HG02840 (cell line): ENCODE data around the gene LACRT.
"Not testable (repeated sequence)": the region's sequence is repeated elsewhere in the genome, so short reads cannot be mapped to it uniquely, and the experiment has no call there.

Experiments
- ATAC-seq: cut with Tn5 transposase; IDR thresholded peaks from one replicate; pipeline ENCODE4 v1.9.1; 2021; ENCODE audit warnings: mild to moderate bottlenecking, moderate library complexity, moderate number of reproducible peaks; ENCODE audit not compliant: unreplicated experiment, low FRiP score

The LACRT gene

GRCh38 chr12:54641089-54641488 lies 6.4 kb upstream of the LACRT start:
- no peak for ATAC-seq

GRCh38 chr12:54639112-54639511 lies 4.4 kb upstream of the LACRT start:
- ATAC-seq, result not testable (repeated sequence)

- ATAC-seq, result no peak
Observed at GRCh38 chr12:54631988-54632728, 2.5 kb downstream of the LACRT start.

GRCh38 chr12:54631551-54631950 lies 3.1 kb downstream of the LACRT start:
- ATAC-seq, result no peak

- no peak for ATAC-seq
Observed at GRCh38 chr12:54629925-54630324, 4.8 kb downstream of the LACRT start.

- no peak for ATAC-seq
Observed at GRCh38 chr12:54628186-54628846, 6.4 kb downstream of the LACRT start.

GRCh38 chr12:54627304-54627703 lies 7.4 kb downstream of the LACRT start:
- ATAC-seq, result no peak

GRCh38 chr12:54625598-54625997 lies 9.1 kb downstream of the LACRT start:
- no peak for ATAC-seq

GRCh38 chr12:54624315-54625279 lies 10.1 kb downstream of the LACRT start:
- no peak for ATAC-seq

- no peak for ATAC-seq
Observed at GRCh38 chr12:54622463-54623183, 12.1 kb downstream of the LACRT start.

GRCh38 chr12:54616933-54617680 lies 17.6 kb downstream of the LACRT start:
- ATAC-seq, result no peak

GRCh38 chr12:54612225-54612750 lies 22.4 kb downstream of the LACRT start:
- no peak for ATAC-seq

GRCh38 chr12:54611715-54612149 lies 23.0 kb downstream of the LACRT start:
- ATAC-seq, result no peak

GRCh38 chr12:54608769-54609168 lies 25.9 kb downstream of the LACRT start:
- ATAC-seq, result no peak

GRCh38 chr12:54608156-54608555 lies 26.5 kb downstream of the LACRT start:
- ATAC-seq, result no peak

- ATAC-seq, result no peak
Observed at GRCh38 chr12:54606556-54606955, 28.1 kb downstream of the LACRT start.

- no peak for ATAC-seq
Observed at GRCh38 chr12:54605138-54605970, 29.3 kb downstream of the LACRT start.

- ATAC-seq, result no peak
Observed at GRCh38 chr12:54604436-54604835, 30.3 kb downstream of the LACRT start.
